NCI-H748 (cell line): Measurements from ENCODE around the gene GCNT2.
"Not testable (repeated sequence)": the region's sequence is repeated elsewhere in the genome, so short reads cannot be mapped to it uniquely, and the experiment has no call there.

Experiments
- DNase-seq: peaks from one replicate; lab custom pipeline; 2025; ENCODE audit not compliant: unreplicated experiment; lab: John Stamatoyannopoulos, UW

Gene GCNT2

DNA sequence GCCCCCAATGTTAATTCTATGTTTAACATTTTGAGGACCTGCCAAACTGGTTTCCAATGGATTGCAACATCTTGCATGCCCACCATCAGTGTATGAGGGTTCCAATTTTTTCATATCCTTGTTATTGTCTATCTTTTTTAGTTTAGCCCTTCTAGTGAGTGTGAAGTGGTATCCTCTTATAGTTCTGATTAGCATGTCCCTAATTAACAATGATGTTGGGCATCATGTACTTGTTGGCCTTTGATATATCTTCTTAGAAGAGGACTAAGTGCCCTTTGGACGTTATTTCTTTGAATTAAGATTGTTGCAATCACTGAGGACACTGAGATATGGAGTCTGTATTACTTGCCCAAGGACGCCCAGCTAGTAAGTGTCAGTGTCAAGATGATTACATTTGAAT, 22.3 kb downstream of the GCNT2 start:
- DNase-seq, result no peak

DNA sequence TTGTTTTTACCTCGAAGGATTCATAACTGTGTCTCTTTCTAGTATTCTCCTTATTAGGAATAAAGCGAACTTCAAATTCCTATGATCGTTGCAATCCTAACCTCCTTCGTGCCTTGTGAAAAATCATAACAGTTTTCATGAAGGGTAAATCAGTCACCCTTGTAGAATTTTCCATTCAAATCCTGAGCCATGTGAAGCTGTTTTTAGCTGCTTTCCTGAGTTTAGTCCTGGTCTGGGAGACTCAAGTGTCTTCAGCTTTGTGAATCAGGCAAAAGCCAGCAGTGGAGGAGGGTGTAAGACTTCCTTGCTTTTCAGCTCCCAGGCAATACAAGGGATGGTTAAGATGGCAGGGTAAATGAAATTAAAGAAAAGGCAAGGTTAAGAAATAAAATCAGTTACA, 24.3 kb downstream of the GCNT2 start:
- no peak for DNase-seq

DNA sequence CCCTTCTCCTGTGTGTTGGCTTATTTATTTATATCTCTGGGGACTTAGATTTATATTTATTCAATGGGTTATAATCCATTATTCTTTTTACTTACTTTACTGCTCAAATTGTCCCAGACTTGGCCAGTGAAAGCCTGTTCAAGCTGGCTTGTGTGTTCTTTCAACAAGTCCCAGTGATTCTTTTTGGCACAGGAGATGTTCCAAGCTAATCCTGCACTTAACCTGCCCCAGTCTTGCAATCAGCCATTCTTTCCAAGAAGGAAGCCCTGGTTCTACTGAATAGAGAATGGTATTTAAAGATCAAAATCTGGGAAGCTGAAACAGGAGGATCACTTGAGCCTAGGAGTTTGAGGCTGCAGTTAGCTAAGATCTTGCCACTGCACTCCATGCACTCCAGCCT, 26.7 kb downstream of the GCNT2 start:
- no peak for DNase-seq

DNA sequence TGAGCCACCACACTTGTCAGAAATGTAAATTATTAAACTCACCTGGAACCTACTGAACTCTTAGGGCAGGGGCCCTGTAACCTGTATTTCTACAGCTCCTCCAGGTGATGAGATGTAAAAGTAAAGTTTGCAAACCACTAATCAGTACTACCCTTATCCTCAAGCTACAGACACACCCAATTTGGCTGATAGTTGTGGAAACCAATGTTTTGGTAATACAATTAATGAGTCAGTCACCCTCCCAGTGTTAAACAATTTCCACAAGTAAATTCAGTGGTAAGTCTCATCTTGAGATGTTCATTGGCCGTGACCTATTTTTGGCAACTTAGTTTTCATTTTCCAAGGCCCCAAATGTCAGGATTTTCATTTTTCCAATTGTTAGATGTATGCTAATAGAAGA, 29.6 kb downstream of the GCNT2 start:
- DNase-seq, result no peak

DNA sequence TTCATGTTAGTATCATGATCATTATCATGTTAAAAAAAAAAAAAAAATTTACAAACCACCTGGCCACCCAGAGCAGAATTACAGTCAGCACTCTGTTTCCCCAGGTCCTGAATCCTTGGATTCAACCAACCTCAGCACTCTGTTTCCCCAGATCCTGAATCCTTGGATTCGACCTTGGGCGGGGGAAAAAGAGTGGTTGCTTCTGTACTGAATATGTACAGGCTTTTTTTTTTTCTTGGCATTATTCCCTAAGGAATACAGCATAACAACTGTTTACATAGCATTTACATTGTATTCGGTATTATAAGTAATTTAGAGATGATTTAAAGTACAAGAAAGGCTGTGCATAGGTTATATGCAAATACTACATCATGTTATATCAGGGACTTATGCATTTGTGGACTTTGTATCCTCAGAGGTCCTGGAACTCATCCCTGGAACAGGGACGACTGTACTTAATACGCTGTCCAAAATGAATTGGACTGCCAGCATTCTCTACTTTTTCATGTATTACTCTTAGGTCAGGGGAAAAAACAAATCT, 31.2 kb downstream of the GCNT2 start:
- DNase-seq, result peak; percentile 34

DNA sequence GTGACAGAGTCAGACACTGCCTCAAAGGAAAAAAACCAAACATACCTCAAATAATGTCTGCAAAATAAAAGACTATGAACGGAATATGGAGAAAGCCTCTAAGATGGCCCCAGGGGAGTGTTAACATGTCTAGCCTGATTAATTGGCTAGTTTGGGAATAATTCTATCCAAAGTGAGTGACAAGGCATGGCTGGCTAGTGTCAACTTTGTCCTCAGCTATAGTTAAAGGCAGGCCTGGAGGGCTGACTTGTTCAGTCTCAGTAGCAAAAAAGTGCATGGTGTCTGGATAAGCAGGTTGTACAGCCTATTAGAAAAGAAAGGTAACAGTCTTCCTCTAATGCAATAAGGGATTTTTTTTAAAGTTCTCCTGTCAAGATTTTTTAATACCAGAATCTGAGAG, 32.7 kb downstream of the GCNT2 start:
- no peak for DNase-seq

DNA sequence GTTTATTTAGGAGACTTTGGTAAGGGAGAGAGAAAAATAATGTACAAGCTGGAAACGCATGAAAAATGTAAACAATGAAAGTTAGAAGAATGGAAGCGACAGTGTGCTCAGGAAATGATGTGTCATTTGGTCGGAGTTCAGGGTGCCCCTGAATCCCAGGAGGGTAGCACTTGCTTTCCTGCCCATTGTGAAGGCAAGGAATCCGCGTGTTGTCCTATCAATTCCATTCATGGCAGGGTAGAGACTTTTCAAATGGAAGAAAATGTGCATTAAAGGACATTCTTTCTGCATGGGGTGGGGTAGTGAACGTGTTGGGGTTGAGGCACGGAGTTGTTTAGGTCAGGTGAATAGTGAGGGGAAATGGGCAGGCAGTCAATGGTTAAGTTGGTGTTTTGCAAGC, 33.7 kb downstream of the GCNT2 start:
- no peak for DNase-seq

DNA sequence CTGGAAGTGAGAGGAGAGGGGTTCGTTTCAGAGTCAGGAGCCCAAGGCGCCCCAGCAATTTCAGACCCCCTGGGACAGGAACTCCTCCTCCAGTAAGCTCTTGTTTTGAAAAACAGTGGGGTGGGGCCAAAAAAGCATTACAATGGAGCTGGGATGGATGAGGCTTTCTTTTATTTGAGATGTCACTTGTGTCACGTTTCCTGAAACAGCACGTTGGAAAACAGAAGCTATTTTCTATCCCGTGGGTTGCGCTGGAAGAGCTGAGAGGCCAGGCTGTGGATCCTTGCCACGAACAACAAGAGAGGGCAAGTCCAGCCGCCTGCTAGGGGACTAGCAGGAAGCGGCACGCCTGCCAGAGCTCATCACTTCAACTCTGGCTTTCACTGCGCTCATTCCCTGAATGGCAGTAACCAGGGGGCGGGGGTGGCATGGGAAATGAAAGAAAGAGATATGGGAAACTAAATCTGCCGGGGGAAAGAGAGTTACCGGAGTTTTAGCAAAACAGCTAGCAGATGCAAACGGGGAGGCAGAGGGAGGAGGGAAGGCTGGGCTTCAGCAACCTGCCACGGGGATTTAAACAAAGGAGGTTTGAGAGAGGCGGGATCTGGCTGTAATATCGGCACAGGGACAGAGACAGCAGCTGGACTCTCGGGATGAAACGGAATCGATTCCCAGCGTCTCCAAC, 34.6 kb downstream of the GCNT2 start:
- peak; percentile 95 for DNase-seq

DNA sequence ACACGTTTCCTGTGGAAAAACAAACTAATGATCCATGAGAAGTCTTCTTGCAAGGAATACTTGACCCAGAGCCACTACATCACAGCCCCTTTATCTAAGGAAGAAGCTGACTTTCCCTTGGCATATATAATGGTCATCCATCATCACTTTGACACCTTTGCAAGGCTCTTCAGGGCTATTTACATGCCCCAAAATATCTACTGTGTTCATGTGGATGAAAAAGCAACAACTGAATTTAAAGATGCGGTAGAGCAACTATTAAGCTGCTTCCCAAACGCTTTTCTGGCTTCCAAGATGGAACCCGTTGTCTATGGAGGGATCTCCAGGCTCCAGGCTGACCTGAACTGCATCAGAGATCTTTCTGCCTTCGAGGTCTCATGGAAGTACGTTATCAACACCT, 35.4 kb downstream of the GCNT2 start:
- peak; percentile 60 for DNase-seq

DNA sequence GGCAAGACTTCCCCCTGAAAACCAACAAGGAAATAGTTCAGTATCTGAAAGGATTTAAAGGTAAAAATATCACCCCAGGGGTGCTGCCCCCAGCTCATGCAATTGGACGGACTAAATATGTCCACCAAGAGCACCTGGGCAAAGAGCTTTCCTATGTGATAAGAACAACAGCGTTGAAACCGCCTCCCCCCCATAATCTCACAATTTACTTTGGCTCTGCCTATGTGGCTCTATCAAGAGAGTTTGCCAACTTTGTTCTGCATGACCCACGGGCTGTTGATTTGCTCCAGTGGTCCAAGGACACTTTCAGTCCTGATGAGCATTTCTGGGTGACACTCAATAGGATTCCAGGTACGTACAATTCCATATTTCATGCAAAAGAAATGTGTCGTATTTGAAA, 35.8 kb downstream of the GCNT2 start:
- peak; percentile 60 for DNase-seq

DNA sequence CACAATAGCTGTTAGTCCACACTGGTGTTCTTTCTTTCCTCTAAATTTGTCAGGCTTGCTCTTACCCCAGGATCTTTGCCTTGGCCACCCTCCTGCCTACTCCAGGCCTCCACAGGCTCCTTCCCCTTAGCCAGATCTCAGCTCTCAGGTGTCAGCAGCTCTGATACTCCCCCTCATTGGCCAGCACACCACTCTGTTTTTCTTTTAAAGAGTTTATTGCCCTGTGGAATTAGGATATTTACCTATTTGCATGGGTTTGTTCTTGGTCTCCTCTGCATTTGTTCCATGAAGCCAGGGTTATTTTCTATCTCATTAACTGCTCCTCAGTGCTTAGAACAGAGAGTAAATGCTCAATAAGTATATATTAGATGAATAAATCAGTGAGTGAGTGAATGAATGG, 36.8 kb downstream of the GCNT2 start:
- DNase-seq, result peak; percentile 33

DNA sequence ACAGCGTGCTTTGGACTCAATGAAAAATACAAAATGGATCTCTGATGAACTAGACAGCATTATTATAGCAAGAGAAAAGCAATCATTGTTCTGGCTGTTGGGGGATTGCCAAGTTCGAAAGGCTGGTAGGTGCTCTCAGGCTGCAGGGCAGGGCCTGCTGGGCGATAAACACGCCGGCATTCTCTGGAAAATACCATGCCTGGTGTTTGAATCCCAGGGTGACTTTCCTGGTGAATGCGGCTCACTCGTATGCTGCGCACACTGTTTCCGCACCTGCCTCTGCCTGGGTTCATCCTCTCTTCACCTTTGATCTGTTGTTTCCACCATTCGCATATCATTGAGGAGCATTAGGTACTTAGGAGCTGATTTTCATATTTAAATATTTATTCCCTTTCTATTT, 37.4 kb downstream of the GCNT2 start:
- DNase-seq, result peak; percentile 92

DNA sequence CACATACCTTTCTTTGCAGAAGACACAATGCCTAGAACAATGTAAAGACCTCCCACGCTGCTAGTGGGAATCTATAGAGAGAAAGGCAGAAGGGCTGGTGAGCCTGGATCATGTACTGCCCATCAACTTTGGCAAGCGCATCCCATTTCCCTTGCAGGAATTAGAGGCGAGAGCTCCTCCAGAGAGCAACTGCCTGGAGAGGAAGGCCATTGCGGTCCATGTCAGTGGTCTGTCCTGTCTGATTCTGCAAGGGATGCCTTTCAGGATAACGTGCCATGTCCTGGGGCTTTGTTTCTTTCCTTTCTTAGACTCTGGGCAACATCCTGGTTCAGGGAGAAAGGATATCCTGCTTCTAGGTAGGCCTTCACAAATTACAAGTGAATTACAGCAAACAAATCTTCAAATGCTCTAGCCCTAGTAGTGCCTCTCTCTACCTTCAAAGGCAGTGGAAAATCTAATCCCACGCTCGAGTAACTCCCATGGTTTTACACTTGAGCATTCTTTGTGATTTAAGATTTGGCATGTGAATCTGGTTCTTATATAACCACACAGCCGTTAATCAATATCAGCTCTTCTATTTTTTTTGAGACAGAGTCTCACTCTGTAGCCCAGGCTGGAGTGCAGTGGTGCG, 38.5 kb downstream of the GCNT2 start:
- peak; percentile 29 for DNase-seq

DNA sequence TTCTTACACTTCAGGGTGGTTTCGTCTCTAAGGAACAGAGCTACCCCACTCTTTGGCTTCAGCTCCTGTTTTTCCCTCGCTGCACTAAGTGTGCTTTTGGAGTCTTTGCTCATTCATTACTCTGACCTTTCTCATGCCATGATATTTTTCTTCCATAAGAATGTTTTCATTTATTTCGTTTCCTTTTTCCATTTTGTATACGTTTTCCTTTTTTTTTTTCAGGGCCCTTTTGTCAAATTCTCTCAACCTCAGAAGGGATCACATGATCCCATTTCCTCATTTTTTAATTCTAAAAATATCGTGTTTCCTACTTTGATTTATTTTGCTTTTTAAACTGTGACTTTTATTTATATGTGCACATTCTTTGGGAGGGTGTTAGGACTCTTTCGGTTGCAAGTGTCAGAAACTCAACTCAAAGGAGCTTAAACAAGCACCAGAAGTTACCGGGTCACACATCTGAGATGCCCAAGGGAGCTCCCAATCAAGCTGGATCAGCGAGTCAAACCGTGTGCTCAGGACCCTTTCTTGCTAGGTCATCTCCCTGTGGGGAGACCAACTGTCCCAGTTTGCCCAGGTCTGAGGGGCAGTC, 40.6 kb downstream of the GCNT2 start:
- DNase-seq, result no peak

DNA sequence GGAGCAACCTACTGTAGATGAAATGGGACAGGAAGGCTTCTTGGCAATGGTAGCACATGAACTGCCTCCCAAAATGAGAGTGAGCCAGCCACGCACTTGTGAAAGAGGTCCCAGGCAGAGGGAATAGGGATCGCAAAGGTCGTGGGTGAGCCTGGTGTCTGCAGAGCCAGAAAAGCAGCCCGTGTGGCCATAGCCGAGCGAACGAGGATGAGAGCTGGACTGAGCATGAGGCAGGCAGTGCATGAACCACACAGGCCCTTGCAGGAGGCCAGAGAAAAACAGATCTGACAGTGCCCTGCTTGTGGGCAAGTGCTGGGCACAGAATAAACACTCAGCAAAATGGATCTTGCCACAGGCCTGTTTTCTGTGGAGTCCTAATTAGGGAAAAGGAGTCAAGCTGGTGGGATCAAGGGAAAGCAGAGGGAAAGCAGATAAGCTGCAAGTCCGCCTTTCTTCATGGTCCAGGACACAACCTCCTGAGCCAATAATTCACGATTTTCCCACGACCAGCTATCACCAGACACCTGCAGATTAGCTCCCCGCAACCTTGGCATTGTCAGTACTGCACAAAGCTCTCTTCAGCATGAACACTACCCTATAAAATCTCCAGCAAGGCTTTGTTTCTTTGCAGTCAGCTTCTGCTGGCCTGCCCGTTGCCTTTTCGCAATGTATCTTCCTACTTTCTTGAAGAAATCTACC, 44.0 kb downstream of the GCNT2 start:
- DNase-seq, result no peak

DNA sequence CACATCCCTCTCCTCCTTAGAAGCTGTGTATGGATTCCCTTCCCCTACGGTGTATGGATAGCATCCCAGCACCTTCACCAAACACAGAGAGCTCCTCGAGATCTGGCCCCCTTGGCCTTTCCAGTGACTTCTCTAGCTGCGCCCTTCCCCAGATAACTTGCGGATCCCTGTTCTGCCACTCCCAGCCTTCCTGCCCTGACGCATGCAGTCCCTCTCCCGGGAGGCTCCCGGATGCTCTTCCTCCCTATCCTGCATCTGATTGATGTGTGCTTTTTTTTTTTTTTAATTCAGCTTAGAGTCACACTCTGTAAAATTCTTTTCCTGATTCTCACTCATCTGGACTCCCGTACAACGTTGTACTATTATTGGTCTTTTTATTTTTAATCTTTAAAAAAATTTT, 44.8 kb downstream of the GCNT2 start:
- no peak for DNase-seq

DNA sequence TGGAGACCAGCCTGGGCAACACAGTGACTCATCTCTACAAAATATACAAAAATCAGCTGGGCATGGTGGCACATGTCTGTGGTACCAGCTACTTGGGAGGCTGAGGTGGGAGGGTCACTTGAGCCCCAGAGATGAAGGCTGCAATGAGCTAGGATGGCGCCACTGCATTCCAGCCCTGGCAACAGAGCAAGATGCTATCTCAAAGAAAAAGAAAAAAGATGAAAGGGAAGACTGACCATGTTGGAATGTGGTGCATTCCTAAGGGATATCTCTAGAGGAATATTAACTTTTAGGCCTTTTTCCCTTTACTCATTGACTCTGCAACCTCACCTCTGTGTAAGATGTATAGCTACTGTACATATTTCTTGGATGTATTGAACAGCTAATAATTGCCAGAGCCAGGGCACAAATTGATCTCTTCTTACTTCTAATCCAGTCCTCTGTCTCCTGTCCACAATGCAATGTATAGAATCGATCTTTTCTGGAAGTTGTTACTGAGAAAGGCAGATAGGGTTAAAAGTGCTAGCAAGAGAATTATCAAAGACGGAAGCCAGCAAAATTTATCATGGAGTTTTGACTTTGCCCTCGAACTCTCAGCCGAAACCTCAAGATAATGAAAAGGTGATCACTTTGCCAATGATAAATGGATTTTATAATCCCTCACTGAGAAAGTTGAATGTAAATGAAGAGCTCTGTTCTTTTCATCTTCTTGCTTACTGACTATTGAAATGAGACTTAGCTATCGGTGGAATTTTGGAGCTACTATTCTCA, 46.3 kb downstream of the GCNT2 start:
- DNase-seq, result no peak

DNA sequence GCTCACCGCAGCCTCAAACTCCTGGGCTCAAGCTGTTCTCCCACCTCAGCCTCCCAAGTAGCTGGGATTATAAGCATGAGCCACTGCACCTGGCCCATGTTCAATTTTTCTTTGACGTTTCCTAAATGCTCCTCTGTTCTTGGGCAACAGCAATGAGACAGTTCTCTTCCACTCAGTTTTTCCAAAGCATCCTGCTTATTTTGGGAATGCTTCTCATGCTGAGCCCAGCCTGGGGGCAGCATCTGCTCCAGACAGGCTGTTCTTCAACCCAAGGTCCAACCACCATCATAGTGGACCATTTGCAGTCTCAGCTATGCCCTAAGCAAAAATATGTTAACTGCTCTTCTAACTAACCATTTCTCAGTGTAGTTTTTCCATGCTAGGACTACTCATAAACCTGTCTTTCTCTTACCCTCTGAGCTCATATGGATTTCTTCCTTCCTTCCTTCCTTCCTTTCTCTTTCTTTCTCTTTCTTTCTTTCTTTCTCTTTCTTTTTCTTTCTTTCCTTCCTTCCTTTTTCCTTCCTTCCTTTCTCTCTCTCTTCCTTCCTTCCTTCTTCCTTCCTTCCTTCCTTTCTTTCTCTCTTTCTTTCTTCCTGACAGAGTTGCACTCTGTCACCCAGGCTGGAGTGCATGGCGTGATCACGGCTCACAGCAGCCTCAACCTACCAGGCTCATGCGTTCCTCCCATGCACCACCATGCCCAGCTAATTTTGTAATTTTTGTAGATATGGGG, 48.4 kb downstream of the GCNT2 start:
- no peak for DNase-seq

DNA sequence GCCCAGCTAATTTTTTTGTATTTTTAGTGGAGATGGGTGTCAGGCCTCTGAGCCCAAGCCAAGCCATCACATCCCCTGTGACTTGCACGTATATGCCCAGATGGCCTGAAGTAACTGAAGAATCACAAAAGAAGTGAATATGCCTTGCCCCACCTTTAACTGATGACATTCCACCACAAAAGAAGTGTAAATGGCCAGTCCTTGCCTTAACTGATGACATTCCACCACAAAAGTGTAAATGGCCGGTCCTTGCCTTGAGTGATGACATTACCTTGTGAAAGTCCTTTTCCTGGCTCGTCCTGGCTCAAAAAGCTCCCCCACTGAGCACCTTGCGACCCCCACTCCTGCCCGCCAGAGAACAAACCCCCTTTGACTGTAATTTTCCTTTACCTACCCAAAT, 54.4 kb downstream of the GCNT2 start:
- DNase-seq, result not testable (repeated sequence)

DNA sequence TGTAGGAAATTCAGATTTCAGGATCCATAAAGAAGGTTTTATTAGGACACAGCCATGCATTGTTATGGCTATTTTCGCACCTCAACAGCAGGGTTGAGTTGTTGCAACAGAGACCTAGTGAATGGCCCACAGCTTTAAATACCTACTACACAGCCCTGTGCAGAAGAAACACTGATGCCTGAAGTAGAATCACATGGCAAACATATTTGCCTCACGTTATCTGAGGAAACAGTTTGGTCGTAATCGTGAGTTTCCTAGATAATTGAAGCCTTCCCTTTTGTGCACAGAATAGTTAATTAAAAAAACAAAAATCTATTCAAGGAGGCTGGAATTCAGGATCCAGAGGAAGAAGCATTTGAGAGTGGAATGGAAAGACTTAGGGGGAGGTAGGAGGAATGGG, 55.1 kb downstream of the GCNT2 start:
- DNase-seq, result no peak
